HG03103 (cell line): Measurements from ENCODE around the gene NR1I3.

Experiments
- ATAC-seq: cut with Tn5 transposase; IDR thresholded peaks from one replicate; pipeline ENCODE4 v1.9.1; 2021; ENCODE audit warnings: low read depth; ENCODE audit not compliant: unreplicated experiment

The NR1I3 gene

GRCh38 chr1:161220002-161220401 lies 18.0 kb downstream of the NR1I3 start:
- no peak for ATAC-seq

GRCh38 chr1:161219078-161219892 lies 18.7 kb downstream of the NR1I3 start:
- ATAC-seq = no peak

DNA sequence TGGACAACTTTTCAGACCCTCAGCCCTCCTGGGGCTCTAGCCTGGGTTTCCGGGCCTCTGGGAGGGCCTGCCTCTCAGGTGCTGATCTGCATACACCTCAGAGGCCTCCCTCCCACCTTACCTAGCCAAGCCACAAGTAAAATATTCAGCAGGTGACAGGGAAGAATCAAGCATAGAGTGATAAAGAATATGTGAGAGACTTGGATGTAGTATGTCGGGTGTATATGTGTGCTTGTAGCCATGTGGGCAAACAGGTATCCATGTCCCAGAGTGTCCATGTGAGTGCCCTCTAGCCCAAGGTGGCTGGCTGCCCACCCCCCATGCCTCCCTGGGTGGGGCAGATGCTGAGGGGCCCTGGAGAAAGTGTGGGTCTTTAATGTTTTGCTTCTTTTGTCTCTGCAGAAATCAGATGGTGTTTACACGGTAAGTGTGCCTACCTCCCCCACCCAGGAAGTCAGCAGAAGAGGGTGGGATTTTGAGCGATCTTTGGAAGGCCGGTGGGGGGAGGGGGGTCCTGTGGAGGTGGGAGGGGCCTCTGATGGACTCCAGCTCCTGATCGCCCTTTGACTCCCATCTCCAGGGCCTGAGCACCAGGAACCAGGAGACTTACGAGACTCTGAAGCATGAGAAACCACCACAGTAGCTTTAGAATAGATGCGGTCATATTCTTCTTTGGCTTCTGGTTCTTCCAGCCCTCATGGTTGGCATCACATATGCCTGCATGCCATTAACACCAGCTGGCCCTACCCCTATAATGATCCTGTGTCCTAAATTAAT lies 19.5 kb downstream of the NR1I3 start:
- ATAC-seq = no peak

DNA sequence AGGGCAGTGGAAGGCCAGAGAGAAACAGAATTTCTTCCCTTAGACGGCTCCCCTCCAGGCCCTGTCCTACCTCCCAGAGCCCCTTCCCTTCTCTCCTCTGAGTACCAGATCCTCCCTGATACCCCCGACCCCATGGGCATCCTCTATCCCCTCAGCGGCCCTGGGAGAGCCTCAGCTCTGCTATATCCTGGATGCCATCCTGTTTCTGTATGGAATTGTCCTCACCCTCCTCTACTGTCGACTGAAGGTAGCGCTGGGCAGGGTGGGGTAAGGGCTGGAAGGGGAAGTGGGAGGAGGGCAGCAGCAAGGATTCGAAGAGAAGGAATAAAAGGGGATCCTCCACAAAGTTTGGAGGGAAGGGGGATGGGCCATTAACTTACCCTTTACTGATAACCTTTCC lies 20.2 kb downstream of the NR1I3 start:
- no peak for ATAC-seq

GRCh38 chr1:161216945-161217712 lies 20.9 kb downstream of the NR1I3 start:
- peak; percentile 77 for ATAC-seq

DNA sequence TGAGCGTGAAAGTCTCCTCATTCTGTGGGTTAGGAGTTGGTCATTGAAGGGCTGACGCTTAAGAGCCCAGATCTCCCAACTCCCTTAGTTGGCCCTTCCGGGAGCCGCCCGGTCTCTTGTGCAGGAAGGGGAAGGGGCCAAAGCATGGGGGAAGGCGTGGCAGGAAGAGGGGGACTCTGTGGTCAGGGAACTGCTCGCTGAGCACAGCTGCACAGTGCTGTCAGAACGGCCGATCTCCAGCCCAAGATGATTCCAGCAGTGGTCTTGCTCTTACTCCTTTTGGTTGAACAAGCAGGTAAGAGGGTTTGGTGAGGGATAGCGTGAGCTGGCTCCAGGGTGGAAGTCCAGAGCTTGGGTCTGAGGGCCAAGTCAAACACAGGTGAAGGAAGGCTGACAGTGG lies 22.9 kb downstream of the NR1I3 start, which contains the start of gene FCER1G:
Gene FCER1G, plus strand, starts transcription at position 220 of the 400 bp plus-strand sequence. Its CDS starts 27 bp downstream, at position 247.
- no peak for ATAC-seq

GRCh38 chr1:161214369-161214768 lies 23.6 kb downstream of the NR1I3 start:
- no peak for ATAC-seq

GRCh38 chr1:161209790-161210409 lies 28.1 kb downstream of the NR1I3 start:
- ATAC-seq = no peak

DNA sequence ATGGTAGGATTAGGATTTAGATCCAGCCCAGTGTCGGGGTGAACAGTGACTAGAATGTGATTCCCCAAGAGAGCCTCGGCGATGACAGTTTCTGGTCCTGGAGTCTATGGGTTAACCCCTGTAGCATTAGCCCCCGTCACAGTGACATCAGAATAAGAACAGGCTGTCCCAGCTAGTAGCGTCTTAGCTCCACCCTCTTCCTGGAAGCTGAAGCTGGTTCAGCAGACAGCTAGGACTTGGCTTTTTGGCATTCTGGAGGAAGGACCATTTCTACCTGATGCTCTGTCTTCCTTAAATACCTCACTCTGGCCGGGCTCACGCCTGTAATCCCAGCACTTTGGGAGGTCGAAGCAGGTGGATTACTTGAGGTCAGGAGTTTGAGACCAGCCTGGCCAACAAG lies 30.8 kb downstream of the NR1I3 start:
- ATAC-seq = no peak

DNA sequence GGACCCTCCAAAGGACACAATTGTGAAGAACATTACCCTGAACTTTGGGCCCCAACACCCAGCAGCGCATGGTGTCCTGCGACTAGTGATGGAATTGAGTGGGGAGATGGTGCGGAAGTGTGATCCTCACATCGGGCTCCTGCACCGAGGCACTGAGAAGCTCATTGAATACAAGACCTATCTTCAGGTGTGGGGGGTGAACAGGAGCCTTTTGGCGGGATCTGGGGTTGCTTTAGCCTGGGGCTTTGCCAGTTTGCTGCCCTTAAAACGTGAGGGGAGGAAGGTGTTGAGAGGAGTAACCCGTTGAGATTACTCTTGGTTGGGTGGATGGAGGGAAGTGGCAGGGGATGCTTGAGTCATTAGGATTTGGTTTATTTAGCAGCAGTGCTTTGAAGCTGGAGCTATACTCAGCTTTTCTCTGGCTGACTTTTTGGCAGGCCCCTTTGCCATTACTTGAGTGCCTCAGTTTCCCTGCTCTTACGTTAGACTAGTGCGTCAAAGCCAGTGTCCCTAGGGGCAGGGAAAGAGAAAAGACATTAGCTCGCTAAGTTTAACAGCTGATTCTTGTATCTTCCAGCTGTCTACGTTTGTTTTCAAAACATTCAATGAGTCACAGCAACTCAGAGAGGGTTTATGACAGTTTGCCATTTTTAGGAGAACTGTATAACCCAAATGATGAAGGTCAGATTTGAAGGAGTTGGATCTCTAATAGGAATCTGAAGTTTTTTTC lies 31.4 kb downstream of the NR1I3 start:
- ATAC-seq = no peak

- ATAC-seq = peak; percentile 95
These were observed 35.9 kb downstream of the NR1I3 start, which contains the start of gene NDUFS2 for GRCh38 chr1:161201836-161202712. TSS of gene NDUFS2 (plus strand) at chr1:161202367. CDS start at chr1:161202386, 19 bp downstream.

- no peak for ATAC-seq
These were observed 36.8 kb downstream of the NR1I3 start for GRCh38 chr1:161200992-161201835.

- no peak for ATAC-seq
These were observed 37.5 kb downstream of the NR1I3 start for GRCh38 chr1:161200421-161200991.

DNA sequence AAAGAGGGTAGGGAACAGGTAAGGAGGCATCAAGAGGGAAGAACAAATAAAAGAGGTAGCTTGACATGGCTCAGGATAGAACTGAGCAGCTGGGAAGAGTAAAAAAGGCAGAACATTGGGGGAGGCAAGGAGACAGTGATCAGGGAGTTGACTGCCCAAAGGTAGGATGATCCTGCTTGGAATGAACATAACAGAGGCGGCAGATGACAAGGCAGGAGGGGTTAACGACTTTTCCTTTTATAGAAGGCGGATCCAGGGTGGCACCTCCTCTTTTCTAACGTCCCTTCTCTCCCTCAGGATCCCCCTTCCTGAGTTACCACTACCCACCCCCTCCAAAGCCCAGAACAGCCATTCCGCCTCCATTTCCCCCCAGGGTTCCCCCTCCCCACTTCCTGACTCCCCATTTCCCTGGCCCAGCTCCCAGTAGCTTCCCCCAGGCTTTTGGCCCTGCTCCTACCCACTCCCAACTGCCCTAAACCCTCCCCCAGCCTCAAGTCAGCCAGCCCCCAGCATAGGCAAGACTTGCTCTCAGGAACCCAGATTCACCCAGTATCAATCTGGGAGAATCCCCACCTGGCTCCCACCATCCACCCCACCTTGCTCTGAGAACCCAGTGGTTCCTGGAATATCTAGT lies 38.4 kb downstream of the NR1I3 start:
- ATAC-seq = no peak

DNA sequence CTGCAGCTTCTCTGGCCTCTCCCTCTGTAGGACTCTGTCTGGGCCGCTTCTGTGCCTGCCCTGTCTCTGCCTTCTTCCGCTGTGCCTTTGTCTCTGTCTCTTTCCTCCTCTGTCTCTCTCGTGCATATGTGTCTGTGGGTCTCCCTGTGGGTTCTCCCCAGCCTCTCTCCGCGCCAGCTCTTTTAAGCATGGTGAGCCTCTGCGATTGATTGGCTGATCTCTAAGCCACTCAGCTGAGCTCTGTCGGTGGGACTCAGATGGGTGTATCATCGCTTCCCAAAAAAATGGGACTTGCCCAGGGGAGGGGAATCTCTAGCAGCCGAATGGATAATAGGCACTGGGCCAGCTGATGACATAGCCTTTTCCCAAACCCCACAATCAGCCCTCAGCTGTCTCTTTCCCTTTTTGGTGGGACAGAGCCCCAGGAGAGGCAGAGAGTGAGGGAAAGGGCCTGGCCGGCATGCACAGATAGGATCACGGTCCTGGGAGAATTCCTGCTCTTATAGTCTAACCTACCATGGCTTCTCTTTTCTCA lies 39.0 kb downstream of the NR1I3 start, which contains the start of gene ADAMTS4:
Gene ADAMTS4, minus strand, starts transcription at position 158 of the 535 bp plus-strand sequence. CDS start 427 bp downstream, outside the sequence.
- ATAC-seq = no peak

GRCh38 chr1:161198194-161198896 lies 39.7 kb downstream of the NR1I3 start:
- ATAC-seq = no peak
